ENCODE results near the gene CASZ1. TPM values are rescaled to one million over a fixed set of nuclear protein-coding genes. Genes with fewer than 3 reads are reported as not detected.

The CASZ1 gene
- total RNA-seq, 1 donor from 2014 or later, result 3.4 TPM

GRCh38 chr1:10735563-10736305 is 60.7 kb downstream of the CASZ1 start:
- no peak for DNase-seq (ENCODE audit: low spot score)
- peaks cover 32% of the 10 kb centered on the region for H3F3A ChIP-seq (ENCODE audit: low read depth)
- peaks cover 37% of the 10 kb centered on the region for H3K4me1 ChIP-seq
- H3K9me3 ChIP-seq (ENCODE audit: low read depth), result no peaks in the 10 kb centered on the region
- H3K27me3 ChIP-seq, result no peaks in the 10 kb centered on the region
- H3K79me2 ChIP-seq (ENCODE audit: low read depth), result no peaks in the 10 kb centered on the region
- no peaks in the 10 kb centered on the region for H3K36me3 ChIP-seq
- TF ChIP-seq EZH2 (IDR thresholded peaks at IDR 0.05) (no peak), CTCF (IDR thresholded peaks at IDR 0.05) (no peak), EZH2phosphoT487 (IDR thresholded peaks at IDR 0.05) (no peak)
- Mint-ChIP-seq H3K4me1 (peaks cover 76% of the 10 kb centered on the region), H3K4me3 (peak overlapping the region; percentile 72), H3K27ac (peak overlapping the region; percentile 93), H3K27me3 (ENCODE audit: insufficient read depth, low read depth) (peaks cover 11% of the 10 kb centered on the region), H3K36me3 (no peaks in the 10 kb centered on the region), H3K9me3 (no peaks in the 10 kb centered on the region)
- peak overlapping the region; percentile 69 for H3K4me2 ChIP-seq
- H2AFZ ChIP-seq (replicated peaks), result no peak overlapping the region
- peaks cover 5% of the 10 kb centered on the region for H4K20me1 ChIP-seq (ENCODE audit: low read depth)
- no peak overlapping the region for H3K9ac ChIP-seq
- peak overlapping the region; percentile 5 for H3K27ac ChIP-seq
- no peak overlapping the region for H3K4me3 ChIP-seq

- Histone ChIP-seq H3K27ac (peak overlapping the region; percentile 27), H3K9me3 (ENCODE audit: low read depth) (no peaks in the 10 kb centered on the region), H2AFZ (replicated peaks) (no peak overlapping the region), H3K4me3 (no peak overlapping the region), H3K4me1 (peaks cover 40% of the 10 kb centered on the region), H3F3A (ENCODE audit: low read depth) (peaks cover 36% of the 10 kb centered on the region), H3K9ac (no peak overlapping the region), H3K79me2 (ENCODE audit: low read depth) (no peaks in the 10 kb centered on the region), H3K27me3 (no peaks in the 10 kb centered on the region), H3K4me2 (peak overlapping the region; percentile 69), H3K36me3 (no peaks in the 10 kb centered on the region), H4K20me1 (ENCODE audit: low read depth) (peaks cover 5% of the 10 kb centered on the region)
- H3K36me3 Mint-ChIP-seq, result no peaks in the 10 kb centered on the region
- peak overlapping the region; percentile 74 for H3K4me3 Mint-ChIP-seq
- H3K4me1 Mint-ChIP-seq, result peaks cover 79% of the 10 kb centered on the region
- H3K9me3 Mint-ChIP-seq, result no peaks in the 10 kb centered on the region
- H3K27me3 Mint-ChIP-seq (ENCODE audit: insufficient read depth, low read depth), result peaks cover 9% of the 10 kb centered on the region
- peak; percentile 84 for DNase-seq (ENCODE audit: low spot score)
- TF ChIP-seq EZH2phosphoT487 (IDR thresholded peaks at IDR 0.05) (no peak), CTCF (IDR thresholded peaks at IDR 0.05) (no peak)
- peak overlapping the region; percentile 96 for H3K27ac Mint-ChIP-seq
These were observed 61.4 kb downstream of the CASZ1 start for GRCh38 chr1:10734962-10735544.

GRCh38 chr1:10734375-10734774 is 62.1 kb downstream of the CASZ1 start:
- Histone ChIP-seq H3K4me2 (peak overlapping the region; percentile 69), H3K4me1 (peaks cover 47% of the 10 kb centered on the region), H3K27ac (peak overlapping the region; percentile 27), H3K79me2 (ENCODE audit: low read depth) (no peaks in the 10 kb centered on the region), H3K27me3 (no peaks in the 10 kb centered on the region), H3F3A (ENCODE audit: low read depth) (peaks cover 42% of the 10 kb centered on the region), H3K36me3 (no peaks in the 10 kb centered on the region), H2AFZ (replicated peaks) (no peak overlapping the region), H4K20me1 (ENCODE audit: low read depth) (peaks cover 5% of the 10 kb centered on the region), H3K9me3 (ENCODE audit: low read depth) (no peaks in the 10 kb centered on the region), H3K9ac (no peak overlapping the region), H3K4me3 (no peak overlapping the region)
- TF ChIP-seq EZH2phosphoT487 (IDR thresholded peaks at IDR 0.05) (no peak), EZH2 (IDR thresholded peaks at IDR 0.05) (no peak), CTCF (IDR thresholded peaks at IDR 0.05) (no peak)
- Mint-ChIP-seq H3K27ac (peak overlapping the region; percentile 96), H3K9me3 (no peaks in the 10 kb centered on the region), H3K27me3 (ENCODE audit: insufficient read depth, low read depth) (peaks cover 8% of the 10 kb centered on the region), H3K4me3 (peak overlapping the region; percentile 74), H3K4me1 (peaks cover 75% of the 10 kb centered on the region), H3K36me3 (no peaks in the 10 kb centered on the region)
- no peak for DNase-seq (ENCODE audit: low spot score)

All from neural progenitor cell (in vitro differentiated cells).